COR-L47 (cell line): ENCODE results near the gene TTC39B.

ENCODE experiments used
- DNase-seq: peaks from one replicate; lab custom pipeline; 2025; lab: John Stamatoyannopoulos, UW

TTC39B gene

DNA sequence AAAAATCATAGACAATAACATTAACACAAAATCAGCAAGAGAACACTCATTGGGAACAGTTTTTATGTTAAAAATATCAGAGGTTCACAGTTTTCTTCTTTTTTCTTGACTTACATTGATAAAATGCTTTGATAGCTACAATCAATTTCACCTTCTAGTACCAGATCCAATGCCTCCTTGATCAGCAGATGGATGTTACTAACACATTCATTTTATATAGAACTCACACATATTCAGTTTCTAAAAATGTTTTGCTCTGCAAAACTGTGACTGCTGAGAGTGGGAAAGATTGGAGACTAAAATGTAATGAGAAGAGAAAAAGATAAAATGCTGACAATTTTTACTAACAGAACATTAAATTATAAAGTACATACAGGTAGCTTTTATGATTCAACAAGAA, 143.1 kb downstream of the TTC39B start:
- no peak for DNase-seq

DNA sequence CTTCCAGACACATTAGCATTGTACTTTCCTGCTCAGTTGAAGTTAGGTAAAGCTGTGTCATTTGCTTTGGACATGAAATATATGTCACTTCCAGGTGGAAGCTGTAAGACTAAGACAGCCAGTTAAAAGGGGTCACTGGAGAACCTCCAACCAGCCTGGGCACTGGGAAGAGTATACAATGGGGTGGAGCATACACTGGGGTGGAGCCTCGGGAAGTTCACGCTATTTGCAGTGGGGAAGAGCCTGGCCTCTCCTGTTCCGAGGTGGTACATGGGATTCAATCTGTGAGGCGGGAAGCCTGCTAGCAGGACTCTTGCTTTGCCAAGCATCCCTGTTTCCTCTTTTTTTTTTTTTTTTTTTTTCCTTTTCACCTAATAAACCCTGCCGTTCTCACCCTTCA, 145.3 kb downstream of the TTC39B start:
- no peak for DNase-seq

DNA sequence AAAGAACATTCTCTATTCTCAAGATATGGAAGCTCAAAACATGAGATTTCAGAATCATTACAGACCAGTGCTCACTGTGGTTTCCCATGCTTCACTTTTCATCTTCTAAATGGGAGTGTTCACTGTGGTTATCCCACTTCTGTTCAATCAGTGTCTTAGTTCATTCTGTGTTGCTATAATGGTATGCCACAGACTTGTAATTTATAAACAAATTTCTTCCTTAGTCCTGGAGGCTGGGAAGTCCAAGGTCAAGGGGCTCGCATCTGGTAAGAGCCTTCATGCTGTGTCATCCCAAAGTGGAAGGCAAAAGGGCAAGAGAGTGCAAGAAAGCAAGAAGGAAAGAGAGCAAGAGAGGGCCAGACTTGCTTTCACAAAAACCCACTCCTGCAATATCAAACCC, 146.3 kb downstream of the TTC39B start:
- no peak for DNase-seq

DNA sequence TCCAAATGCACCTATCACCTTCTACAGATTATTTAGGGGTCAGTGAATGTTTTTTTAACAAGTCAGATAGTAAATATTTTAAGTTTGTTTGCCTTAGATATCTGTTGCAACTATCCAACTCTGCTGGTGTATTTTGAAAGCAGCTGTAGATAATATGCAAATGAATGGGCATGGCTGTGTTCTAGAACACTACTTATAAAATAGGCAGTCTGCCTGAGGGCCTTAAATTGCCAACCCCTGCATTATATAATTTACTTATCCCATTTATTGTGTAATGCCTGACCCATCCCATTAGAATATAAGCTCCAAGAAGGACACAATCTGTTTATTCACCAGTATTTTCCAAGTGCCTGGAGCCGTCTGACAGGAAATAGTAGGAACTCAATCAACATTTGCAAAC, 149.0 kb downstream of the TTC39B start:
- DNase-seq, result no peak

DNA sequence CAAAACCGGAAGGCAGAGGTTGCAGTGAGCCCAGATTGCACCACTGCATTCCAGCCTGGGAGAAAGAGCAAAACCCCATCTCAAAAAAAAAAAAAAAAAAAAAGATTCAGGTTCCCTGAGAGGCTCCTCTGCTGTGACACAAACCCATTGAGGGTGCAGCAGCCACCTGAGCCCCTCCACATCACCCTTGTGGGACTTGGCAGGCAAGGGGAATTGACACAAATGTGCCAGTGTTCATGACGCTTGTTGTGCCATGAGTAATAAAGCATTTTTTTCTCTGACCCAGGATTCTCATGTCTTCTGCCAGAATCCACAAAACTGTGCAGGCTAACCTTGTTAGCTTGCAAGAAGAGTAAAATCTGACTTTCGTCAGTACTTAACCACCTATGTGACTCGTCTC, 149.6 kb downstream of the TTC39B start:
- no peak for DNase-seq

DNA sequence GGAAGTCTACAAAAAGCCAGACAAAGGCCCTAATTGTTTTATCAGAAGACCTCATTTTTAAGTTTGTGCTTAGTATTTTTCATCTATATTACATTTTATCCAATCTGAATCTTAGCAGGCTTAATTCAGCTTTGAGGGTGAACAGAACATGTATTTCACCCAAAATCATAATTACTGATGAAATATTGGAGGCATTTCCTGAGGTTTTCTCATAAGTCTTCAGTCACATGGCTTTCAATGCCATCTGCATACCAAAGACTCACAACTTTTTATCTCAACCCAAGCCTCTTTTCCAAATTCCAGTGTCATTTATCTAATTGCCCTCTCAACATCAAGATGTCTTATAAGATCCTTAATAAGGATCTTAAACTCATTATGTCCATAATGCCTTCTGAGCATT, 150.8 kb downstream of the TTC39B start:
- DNase-seq, result no peak

DNA sequence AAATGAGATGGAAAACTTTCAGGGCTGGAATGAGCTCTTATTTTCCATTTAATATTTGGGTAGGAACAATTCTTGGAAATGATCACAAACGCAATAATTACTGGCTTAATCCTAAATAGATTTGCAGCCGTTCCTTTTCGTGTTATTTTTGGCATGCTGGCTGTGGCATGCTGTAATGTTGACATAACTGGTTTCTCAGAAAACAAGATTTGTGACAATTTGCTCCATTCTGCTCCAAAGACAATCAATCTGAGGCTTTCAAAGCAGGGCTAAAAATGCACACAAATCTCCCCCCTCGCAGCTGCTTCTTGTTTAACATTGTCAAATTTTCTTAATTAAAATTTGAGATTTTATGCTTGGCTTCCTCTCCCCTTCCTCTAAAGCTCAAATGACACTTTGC, 151.2 kb downstream of the TTC39B start:
- DNase-seq, result no peak

DNA sequence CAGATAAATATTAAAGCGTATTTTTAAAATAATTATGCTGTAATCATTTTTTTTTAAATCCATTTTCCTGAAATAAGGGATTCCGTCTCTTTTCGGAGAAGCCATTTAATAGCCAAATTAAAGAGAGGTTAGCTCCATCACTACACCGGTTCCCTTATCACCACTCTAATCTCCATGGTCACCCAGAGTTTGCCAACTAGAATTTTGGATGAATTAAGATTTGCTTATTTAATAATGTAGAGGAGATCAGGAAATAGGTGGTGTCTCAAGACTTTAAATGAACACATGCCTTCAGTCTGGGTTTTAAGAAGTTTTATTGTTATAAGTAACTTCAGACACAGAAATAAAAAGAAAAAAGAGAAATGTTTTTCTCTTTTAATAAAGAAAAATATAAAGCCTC, 151.7 kb downstream of the TTC39B start:
- no peak for DNase-seq

DNA sequence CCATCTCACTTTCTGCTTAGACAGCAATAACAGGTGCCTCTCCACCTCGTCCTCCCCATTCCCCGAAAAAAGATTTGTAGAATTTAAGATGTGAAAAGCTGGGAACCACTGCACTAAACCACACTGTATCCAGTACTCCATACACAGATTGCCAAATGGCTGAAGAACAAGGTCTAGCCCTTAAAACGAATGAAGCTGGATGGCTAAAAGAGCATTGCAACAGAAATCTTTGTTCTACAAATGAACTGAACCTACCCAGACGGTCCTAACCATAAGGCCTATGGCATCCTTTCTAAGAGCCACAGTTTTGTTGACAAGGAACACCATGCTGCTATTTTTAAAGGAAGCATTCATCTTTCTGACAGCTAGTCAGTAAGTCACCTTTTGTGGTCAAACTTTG, 152.3 kb downstream of the TTC39B start:
- no peak for DNase-seq

DNA sequence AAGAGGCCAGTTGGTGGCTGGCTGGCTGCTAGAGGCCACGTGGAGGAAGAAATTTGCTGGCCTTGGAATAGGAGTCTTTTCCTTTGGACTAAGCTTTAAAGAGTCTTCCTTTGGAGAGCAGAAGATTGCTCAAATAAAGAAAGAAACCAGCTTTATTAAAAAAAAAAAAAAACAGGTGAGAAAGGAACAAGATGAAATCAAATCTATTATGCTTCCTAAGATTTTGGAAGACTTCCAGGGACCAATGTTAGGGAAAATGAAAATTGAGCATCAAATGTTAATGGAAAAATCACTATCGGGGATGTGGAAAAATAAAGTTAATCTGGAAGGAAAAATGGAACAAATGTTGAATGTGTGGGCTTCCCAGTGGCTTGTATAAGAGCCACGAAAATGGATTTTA, 153.1 kb downstream of the TTC39B start:
- no peak for DNase-seq

DNA sequence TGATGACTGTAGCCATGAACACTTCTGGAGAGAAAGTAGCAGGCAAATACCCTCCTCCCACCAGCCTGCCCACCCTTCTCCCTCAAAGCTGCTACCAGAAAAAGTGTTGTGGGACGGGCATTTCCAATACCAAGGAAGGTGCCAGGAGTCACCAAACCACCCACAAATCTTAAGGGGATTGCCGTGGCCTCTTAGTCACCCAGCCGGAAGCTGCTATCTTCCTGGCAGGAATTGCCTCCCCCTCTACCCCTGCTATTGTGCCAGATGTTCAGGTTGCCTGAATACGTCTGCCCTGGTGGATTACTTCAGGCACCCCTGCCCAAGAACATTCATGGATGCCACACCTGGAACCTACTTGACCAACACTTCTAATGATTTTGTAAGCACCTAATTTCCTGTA, 156.1 kb downstream of the TTC39B start:
- no peak for DNase-seq

DNA sequence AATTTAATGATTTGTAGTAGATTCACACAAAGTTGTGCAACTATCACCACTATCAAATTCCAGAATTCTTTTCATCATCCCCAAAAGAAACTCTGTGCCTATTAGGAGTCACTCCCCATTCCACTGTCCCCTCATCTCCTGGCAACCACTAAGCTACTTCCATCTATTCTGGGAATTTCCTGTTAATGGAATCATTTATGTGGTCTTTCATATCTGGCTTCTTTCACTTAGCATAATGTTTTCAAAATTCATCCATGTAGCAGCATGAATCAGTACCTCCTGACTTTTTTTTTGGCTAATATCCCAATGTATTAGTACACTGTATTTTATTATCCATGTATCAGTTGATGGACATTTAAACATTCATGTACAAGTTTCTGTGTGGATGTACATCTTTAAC, 157.6 kb downstream of the TTC39B start:
- no peak for DNase-seq

DNA sequence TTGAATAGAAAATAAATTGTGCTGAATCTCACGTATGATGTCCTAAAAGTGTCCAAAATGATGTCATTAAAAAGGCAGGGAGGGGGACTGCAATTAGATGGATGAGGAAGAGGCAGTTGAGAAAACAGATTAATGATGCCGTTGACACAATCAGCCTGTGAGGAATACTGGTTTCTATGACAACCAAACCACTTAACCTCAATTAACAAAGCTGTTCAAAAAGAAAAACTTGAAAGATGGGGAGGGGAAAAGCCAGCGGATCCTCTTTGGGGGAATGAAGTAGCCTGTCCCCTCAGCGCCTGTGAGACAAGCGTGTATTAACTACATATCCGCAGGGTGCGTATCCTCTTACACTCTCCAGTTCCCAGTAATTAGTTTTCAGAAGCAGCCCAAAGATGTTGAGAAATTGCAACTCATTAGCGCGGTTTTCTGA, 160.7 kb downstream of the TTC39B start:
- peak; percentile 45 for DNase-seq

DNA sequence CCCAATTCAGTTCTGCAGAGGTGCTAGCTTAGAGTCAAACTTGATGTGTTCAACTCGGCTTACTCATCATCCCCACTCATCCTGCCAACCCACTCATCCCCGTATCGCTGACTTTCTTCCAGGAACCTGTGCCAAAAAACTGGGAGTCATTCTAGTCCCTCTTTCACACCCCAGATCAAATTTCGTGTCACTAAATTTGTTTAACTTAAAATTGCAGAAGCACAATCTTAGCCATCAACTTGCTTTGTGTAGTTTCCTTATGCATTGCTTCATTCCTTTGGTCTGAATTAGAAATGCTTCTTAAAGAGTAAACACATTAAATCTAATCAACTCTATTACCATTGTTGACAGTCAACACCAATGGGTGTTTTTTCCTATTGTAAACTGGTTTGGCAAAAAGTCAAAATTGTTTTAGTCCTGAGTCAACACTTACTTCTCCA, 162.4 kb downstream of the TTC39B start:
- peak; percentile 78 for DNase-seq

DNA sequence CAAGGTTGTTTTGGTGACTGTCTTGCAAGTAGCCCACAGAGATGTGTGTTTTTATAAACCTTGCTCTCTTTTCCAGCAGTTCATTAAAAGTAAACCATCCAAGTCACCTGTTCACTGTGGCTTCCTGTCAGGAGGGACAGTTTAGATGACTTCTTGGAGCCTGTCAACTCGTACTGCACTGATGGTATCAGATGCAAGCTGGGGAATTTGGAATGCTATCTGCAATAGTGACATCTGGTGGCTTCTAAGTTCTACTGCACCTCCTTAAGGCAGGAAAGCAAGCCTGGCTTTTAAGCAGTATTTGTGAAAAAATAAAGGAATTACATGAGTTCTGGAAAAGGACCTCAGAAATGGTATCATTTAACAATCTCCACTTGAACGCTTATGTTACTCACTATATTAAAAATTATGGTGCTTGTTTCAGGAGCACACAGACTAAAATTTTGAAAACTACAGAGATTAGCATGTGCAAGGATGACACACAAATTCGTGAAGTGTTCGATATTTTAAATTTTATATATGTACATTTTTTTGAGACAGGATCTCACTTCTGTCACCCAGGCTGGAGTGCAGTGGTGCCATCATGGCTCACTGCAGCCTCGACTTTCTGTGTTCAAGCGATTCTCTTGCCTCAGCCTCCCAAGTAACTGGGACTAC, 164.0 kb downstream of the TTC39B start:
- peak; percentile 8 for DNase-seq

DNA sequence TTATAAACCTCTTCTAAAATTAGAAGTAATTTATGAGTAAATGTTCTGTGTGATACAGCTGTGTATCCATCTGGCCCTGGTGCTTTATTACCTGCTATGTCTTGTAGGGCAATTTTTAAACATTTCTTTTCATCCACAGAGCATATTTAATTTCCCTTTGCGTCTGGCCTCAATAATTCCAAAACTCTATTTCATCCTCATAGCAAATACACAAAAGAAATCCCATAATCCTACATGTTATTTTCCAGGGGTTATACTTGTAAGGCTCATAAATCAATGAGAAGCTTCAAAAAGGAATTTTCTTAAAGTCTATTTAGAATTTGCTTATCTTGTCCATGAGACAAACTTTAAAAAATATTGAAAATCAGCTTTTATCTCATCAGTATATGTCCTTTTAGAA, 167.0 kb downstream of the TTC39B start:
- no peak for DNase-seq

DNA sequence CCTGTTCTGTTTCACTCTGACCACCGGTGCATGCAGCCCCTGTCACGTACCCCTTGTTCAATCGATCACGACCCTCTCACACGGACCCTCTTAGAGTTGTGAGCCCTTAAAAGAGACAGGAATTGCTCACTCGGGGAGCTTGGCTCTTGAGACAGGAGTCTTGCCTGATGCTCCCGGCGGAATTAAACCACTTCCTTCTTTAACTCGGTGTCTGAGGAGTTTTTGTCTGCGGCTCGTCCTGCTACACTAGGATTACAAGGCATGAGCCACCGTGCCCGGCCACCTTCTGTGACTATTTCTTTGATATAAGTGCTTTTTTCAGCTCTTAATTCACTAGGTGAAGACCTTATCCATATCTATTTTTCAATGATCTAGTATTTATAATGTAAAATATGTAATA, 167.5 kb downstream of the TTC39B start:
- no peak for DNase-seq

DNA sequence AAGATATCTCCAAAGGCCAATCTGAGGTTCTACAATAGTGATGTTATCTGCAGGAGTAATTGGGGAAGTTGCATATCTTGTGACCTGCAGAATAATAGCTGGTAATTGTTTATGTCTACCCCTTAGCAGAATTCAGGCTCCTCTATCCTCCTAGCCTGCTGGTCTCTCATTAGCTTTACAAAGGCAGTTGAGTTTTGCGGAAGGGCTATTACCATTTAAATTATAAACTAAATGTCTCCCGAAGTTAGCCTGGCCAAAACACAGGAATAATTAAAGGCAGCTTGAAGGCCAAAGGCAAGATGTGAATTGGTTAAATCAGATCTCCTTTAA, 168.7 kb downstream of the TTC39B start:
- no peak for DNase-seq

DNA sequence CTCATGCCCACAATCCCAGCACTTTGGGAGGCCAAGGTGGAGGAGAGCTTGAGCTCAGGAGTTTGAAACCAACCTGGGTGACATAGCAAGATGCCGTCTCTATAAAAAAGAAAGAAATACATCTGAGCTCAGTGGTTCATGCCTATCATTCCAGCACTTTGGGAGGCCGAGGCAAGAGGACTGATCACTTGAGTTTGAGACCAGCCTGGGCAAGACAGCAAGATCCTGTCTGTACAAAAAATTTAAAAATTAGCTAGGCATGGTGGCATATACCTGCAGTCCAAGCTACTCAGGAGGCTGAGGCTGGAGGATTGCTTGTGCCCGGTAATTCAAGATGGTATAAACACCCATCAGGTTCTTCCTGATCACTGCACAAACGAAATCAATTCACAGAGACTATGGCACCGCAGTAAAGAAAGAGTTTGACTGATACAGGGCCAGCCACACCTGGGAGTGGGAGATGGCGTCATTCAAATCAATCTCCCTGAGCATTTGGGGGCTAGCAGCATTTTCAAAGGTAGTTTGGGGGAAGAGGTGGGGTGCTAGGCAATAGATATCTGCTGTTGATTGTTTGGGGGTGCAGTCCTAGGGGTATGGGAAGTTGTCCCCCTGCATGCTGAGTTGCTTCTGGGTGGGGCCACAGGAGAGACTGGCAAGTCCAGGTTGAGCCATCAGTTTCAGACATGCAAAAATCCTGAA, 169.2 kb downstream of the TTC39B start:
- no peak for DNase-seq

DNA sequence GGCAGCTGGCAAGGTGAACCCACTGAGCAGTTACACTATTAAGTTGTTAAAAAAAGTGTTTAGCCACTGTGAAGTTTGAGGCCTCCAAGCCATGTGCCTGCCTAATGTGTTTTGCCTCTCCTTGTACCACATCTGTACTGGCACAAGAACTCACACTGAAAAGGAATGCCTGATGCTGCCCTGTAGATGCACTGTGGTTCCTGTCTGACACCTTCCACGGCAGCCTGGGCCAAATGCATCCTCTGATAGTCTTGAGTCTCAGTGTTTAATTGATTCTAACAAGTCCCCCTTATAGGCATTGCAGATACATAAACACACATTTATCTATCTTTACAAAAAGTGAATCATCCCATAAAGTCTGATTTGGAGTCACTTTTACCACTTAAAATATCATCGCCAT, 169.9 kb downstream of the TTC39B start:
- DNase-seq, result no peak

DNA sequence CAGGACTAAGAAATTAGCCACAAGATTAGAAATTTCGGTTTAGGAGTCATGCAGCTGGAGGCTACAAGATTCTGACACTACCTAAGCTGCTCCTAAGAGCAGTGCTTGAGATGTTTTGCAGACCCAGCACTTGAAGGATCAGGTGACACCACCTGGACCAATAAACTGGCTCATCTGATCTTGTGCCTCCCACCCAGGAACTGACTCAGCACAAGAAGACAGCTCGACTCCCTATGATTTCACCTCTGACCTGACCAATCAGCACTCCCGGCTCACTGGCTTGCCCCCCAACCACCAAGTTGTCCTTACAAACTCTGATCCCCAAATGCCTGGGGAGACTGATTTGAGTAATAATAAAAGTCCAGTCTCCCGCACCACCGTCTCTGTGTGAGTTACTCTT, 170.4 kb downstream of the TTC39B start:
- DNase-seq, result no peak

DNA sequence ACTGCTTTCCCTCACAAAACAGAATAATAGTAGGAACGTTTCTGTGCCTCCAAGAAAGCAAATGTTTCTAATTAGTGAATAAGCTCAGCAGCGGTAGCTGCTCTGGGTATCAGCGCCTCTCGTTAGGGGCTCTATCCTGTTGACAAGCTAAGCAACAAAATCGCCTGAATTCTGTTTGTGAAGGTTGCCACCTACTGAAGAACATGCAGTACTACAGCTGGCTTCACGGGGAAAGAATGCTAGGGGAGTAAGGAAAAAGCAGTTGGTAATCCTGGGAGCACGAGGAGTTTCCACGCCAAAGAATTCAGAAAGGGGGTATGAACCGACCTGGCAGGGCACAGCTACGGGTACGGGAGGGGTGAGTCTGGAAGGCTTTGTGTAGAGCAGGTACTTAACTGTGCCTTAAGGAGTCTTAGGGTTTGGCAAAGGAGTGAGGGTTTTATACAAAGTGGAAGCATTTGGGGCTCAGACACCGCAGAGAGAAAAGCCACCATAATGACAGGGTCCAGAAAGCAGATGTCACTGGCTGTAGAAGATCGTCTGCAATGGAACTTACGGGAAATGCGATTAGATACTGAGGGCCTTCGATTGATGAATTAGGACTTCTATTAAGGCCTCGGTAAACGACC, 171.7 kb downstream of the TTC39B start:
- DNase-seq, result peak; percentile 81

DNA sequence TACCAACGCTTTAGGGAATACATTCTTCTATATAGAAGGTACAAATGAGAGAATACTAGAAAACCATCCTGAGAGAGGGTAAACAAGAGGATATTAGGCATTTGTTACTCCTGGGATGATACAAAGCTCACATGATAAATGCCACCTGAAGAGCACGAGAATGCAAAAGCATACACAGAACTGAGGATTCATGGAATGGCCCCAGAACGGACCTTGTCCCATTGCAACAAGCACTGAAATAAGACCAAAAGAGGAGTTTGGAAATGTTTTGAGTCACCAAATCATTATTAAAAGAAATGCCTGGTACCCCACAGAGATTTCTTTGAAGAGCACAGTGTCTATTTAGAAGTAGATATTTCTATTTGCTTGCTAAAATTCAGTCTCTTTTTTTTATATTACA, 173.5 kb downstream of the TTC39B start:
- no peak for DNase-seq

DNA sequence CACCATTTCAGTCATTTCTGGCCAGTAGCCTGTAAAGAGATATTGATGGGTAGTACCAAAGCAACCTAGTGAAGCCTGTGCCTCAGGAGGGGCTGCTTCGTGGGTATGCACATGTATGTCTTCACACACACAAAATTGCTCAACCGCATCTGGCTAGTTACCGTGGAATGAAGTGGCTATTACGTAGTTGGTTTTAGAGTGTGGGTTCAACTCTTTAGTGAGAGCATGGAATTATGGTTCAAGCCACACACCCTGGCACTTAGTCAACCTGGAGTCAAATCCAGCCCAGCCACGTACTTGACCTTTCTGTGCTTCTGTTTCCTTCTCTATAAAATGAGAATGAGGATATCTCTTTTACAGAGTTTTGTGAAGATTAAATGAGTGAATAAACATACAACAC, 174.9 kb downstream of the TTC39B start:
- DNase-seq, result no peak
